Thyroid gland (tissue), 4 donors: ENCODE results near the gene TMEM37.

Experiments used
- CTCF ChIP-seq, 6 experiments: fragments of 200-600 bp in 3 of 6; fragments of 450-650 bp in 3 of 6; sonication (generic) in 3 of 6; IDR thresholded peaks; one replicate each; pipeline ENCODE4 v1.5.1; 2016 to 2019; ENCODE audit warnings: antibody characterized with exemption in 6 of 6, mild to moderate bottlenecking in 2 of 6, inconsistent platforms in 1 of 6, moderate library complexity in 1 of 6
- POLR2A ChIP-seq, 2 donors: fragments of 450-650 bp; IDR thresholded peaks; one replicate each; pipeline ENCODE4 v1.6.1; 2017; ENCODE audit warnings: antibody characterized with exemption in 2 of 2, mild to moderate bottlenecking in 2 of 2, moderate library complexity in 1 of 2

GRCh38 chr2:119397196-119397595 is 34.5 kb upstream of the TMEM37 start:
- TF ChIP-seq CTCF (IDR thresholded peaks at IDR 0.05) (no peak), POLR2A (IDR thresholded peaks at IDR 0.05) (no peak)
